Endothelial cell of umbilical vein (primary cell): ENCODE measurements around the gene TMEM252. TPM values are rescaled to one million over a fixed set of nuclear protein-coding genes. Genes with fewer than 3 reads are reported as not detected.

Experiments used
- BruUV-seq: library from RNA; stranded (reverse); fragments of 400-500 nt; replicated peaks from 2 replicates; lab custom pipeline; 2021; lab: Mats Ljungman, UMichigan
- CTCF ChIA-PET: fragments of 300-600, 350-600 bp; sonication (Branson Sonifier 250); formaldehyde crosslinking; loops from one replicate; lab custom pipeline; 2021; ENCODE audit warnings: antibody characterized with exemption, inconsistent platforms; lab: Charles Lee
- POLR2A ChIA-PET: fragments of 300-600, 350-600 bp; sonication (Branson Sonifier 250); formaldehyde crosslinking; loops from one replicate; lab custom pipeline; 2021; ENCODE audit warnings: antibody characterized with exemption, inconsistent platforms; lab: Charles Lee
- DNase-seq: peaks from one replicate; pipeline ENCODE4 v3.0.0-alpha.2; 2011; ENCODE audit warnings: low read depth, low spot score
- FAIRE-seq: peaks from 2 replicates; lab custom pipeline; 2011; peaks lifted over from hg19 to GRCh38; lab: Jason Lieb, UNC
- H2AFZ ChIP-seq: 2 replicates; pipeline ENCODE4 v1.6.0; 2012; ENCODE audit warnings: low read depth, low read length, control low read depth, inconsistent platforms
- H3K27ac ChIP-seq: 2 replicates; pipeline ENCODE4 v1.5.1; 2011; ENCODE audit warnings: low read depth, mild to moderate bottlenecking, control low read depth, low read length, moderate library complexity; ENCODE audit not compliant: insufficient read depth
- H3K27me3 ChIP-seq, 2 experiments: 2 replicates each; pipeline versions ENCODE4 v1.6.0 to v1.6.1; 2011; ENCODE audit warnings: low read length in 2 of 2, mixed read lengths in 1 of 2; ENCODE audit not compliant: control insufficient read depth in 2 of 2, insufficient read depth in 2 of 2
- H3K36me3 ChIP-seq, 2 experiments: 2 replicates in 1 of 2; 3 replicates in 1 of 2; pipeline ENCODE4 v1.5.1; 2011; ENCODE audit warnings: low read length in 2 of 2, mild to moderate bottlenecking in 1 of 2, moderate library complexity in 1 of 2; ENCODE audit not compliant: control insufficient read depth in 2 of 2, insufficient read depth in 2 of 2; ENCODE audit errors: extremely low read depth in 1 of 2
- H3K4me1 ChIP-seq: 3 replicates; pipeline ENCODE4 v1.5.1; 2011; ENCODE audit warnings: mild to moderate bottlenecking, low read length; ENCODE audit not compliant: control insufficient read depth, insufficient read depth; ENCODE audit errors: extremely low read depth
- H3K4me2 ChIP-seq: 2 replicates; pipeline ENCODE4 v1.6.1; 2011; ENCODE audit warnings: low read length, control low read depth, mixed read lengths; ENCODE audit not compliant: insufficient read depth
- H3K4me3 ChIP-seq, 3 experiments: fragments of 200-600 bp in 1 of 3; sonication (generic), shearing (Covaris generic) in 1 of 3; replicated peaks in 1 of 3; 2 replicates each; pipeline ENCODE4 v1.5.1; 2011 to 2016; ENCODE audit warnings: control low read depth in 3 of 3, low read length in 3 of 3, mild to moderate bottlenecking in 2 of 3, inconsistent platforms in 1 of 3, low read depth in 1 of 3, moderate library complexity in 1 of 3; ENCODE audit not compliant: insufficient read depth in 1 of 3
- H3K79me2 ChIP-seq: 2 replicates; pipeline ENCODE4 v1.6.0; 2012; ENCODE audit warnings: low read length, inconsistent platforms; ENCODE audit not compliant: control insufficient read depth, insufficient read depth
- H3K9ac ChIP-seq: replicated peaks from 2 replicates; pipeline ENCODE3; 2011; ENCODE audit warnings: low read length, control low read depth; ENCODE audit not compliant: insufficient read depth; ENCODE audit errors: extremely low read depth
- H3K9me1 ChIP-seq: replicated peaks from 3 replicates; pipeline ENCODE4 v1.6.0; 2011; ENCODE audit warnings: mild to moderate bottlenecking, low read length; ENCODE audit not compliant: control insufficient read depth, insufficient read depth; ENCODE audit errors: extremely low read depth
- H3K9me3 ChIP-seq: replicated peaks from 2 replicates; pipeline ENCODE4 v1.5.1; 2012; ENCODE audit warnings: low read length, inconsistent platforms; ENCODE audit not compliant: control insufficient read depth, insufficient read depth
- H4K20me1 ChIP-seq: replicated peaks from 2 replicates; pipeline ENCODE3; 2011; ENCODE audit warnings: mild to moderate bottlenecking, low read length; ENCODE audit not compliant: control insufficient read depth, insufficient read depth; ENCODE audit errors: extremely low read depth
- FOS ChIP-seq: IDR thresholded peaks from 2 replicates; pipeline ENCODE4 v1.6.1; 2011; ENCODE audit warnings: mild to moderate bottlenecking, low read length, moderate library complexity, borderline replicate concordance; ENCODE audit not compliant: insufficient read depth
- POLR2A ChIP-seq: IDR thresholded peaks from 2 replicates; pipeline ENCODE4 v1.6.1; 2012; ENCODE audit warnings: low read depth, mild to moderate bottlenecking, control low read depth, low read length
- POLR2AphosphoS5 ChIP-seq: IDR thresholded peaks from 2 replicates; pipeline ENCODE4 v1.6.1; 2012; ENCODE audit warnings: low read depth, mild to moderate bottlenecking, control low read depth, low read length, moderate library complexity; ENCODE audit not compliant: insufficient read depth
- dilution Hi-C: fragments of 300-500 bp; cut with MboI; formaldehyde crosslinking; loops from one replicate; pipeline ENCODE4 v1.15.0; 2019; ENCODE audit warnings: low sequenced_read_pairs; ENCODE audit not compliant: extremely low pct_ligation_motif_present
- intact Hi-C: fragments of 100-400 bp; cut with micrococcal nuclease; formaldehyde crosslinking; loops from one replicate; pipeline ENCODE4 v1.10.0; 2022
- polyA plus RNA-seq, 4 experiments: library from polyadenylated mRNA; depleted of rRNA in 3 of 4; stranded (reverse) in 3 of 4; unstranded in 1 of 4; fragments of >200 nt; gene quantifications; 2 replicates each; pipeline versions ENCODE4 v1.2.1 to v1.2.3, GENCODE V29; 2011 to 2012; ENCODE audit warnings: missing spikeins in 1 of 4
- total RNA-seq: library from RNA; stranded (reverse); gene quantifications from 2 replicates; pipeline ENCODE4 v1.2.3, GENCODE V29; 2021

The TMEM252 gene
- total and polyA plus RNA-seq, 2 donors (not counting 3 experiments of a cell fraction or from before 2014, with no cell fraction given): not detected

DNA sequence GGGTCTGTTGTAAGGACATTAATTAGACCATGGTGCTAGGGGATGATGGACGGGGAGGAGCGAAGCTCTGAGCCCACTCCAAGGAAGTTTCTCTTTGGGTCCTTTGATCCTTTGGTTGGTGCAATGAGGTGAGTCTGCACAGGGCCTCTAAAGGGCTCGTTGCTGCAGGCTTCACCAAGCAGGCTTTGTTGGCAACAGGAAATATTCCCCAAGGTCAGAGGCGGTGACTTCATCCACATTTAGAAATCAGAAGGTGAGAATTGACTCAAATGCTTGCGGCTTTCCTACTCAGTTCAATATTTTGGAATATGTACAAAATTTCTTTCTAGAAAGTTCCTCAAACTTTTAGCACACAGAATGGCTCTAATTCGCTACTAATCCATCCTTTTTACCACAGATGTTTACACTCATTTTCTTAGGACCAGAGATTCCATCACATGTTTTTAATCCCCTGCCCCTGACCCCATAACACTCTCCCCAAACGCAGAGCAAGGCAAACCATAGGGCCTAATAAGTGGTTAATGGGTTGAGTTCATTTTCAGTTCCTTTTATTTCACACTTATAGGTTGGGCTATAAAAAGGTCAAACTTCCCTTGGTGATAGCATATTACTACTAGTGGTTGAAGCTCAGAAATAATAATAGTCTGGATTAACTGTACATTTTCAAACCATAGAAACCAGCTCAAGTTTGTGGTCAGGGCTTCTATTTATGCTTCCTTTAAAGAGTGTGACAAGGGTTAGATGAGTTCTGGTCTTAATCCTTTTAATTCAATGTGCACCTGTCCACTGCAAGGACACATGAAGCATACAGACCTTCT, 37.3 kb upstream of the TMEM252 start:
- POLR2A ChIA-PET: no interaction called here
- BruUV-seq: no TSS peak
- no peaks in the 10 kb centered on the region for H3K36me3 ChIP-seq

DNA sequence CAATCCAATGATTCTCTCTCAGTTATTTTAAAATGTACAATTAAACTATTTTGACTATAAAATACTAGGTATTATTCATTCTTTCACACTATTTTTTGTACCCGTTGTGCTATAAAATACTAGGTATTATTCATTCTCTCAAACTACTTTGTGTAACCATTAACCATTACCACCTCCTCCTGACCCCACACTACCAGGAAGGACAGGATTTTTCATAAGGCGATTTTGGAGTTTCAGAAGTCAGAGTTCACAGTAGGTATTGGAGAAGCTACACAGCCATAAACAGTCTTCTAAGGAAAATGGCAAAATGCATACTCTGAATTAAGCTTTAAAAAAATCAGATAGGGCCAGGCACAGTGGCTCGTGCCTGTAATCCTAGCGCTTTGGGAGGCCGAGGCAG, 35.1 kb upstream of the TMEM252 start:
- TF ChIP-seq POLR2AphosphoS5: no peak
- no peak for TF ChIP-seq FOS
- Histone ChIP-seq H3K4me1 (no peaks in the 10 kb centered on the region), H3K9me3 (no peaks in the 10 kb centered on the region), H3K36me3 (no peaks in the 10 kb centered on the region), H3K27ac (no peak overlapping the region), H3K9me1 (no peaks in the 10 kb centered on the region), H4K20me1 (no peaks in the 10 kb centered on the region), H2AFZ (no peak overlapping the region), H3K4me2 (no peak overlapping the region), H3K79me2 (no peaks in the 10 kb centered on the region), H3K27me3 (no peaks in the 10 kb centered on the region), H3K4me3 (no peak overlapping the region), H3K9ac (no peak overlapping the region)
- no TSS peak for BruUV-seq
- POLR2A ChIA-PET: no interaction called here
- no peak for FAIRE-seq
- dilution Hi-C loops: no loop called here
- no peak for DNase-seq
- CTCF ChIA-PET: no interaction called here
- intact Hi-C loops: no loop called here

More for the DNA sequence above, 37.3 kb upstream of the TMEM252 start:
- H3K9me1 ChIP-seq: no peaks in the 10 kb centered on the region
- FAIRE-seq: no peak
- TF ChIP-seq POLR2A: no peak
- no peaks in the 10 kb centered on the region for H4K20me1 ChIP-seq
- H3K4me2 ChIP-seq: no peak overlapping the region
- H3K79me2 ChIP-seq: no peaks in the 10 kb centered on the region
- CTCF ChIA-PET: interaction anchor here (1.0 to 2.0 kb wide), 2 partner anchors 10 to 422 kb away, joined by 3 to 7 read pairs; no protein-coding TSS in a partner anchor
- no peaks in the 10 kb centered on the region for H3K27me3 ChIP-seq
- no peak for DNase-seq
- H3K9ac ChIP-seq: no peak overlapping the region
- dilution Hi-C loops: no loop called here
- H3K9me3 ChIP-seq: no peaks in the 10 kb centered on the region
- H2AFZ ChIP-seq: no peak overlapping the region
- no peaks in the 10 kb centered on the region for H3K4me1 ChIP-seq
- H3K27ac ChIP-seq: no peak overlapping the region
- no peak overlapping the region for H3K4me3 ChIP-seq
- intact Hi-C loops: no loop called here
